ENCODE results near the gene PRAME.

Gene PRAME

GRCh38 chr22:22550789-22551434 is 8.2 kb downstream of the PRAME start:
- TF ChIP-seq NFIC (IDR thresholded peaks at IDR 0.05) (no peak), USF1 (IDR thresholded peaks at IDR 0.05) (no peak), EGR1 (IDR thresholded peaks at IDR 0.05) (no peak), EP300 (IDR thresholded peaks at IDR 0.05; ENCODE audit: borderline replicate concordance) (no peak), TEAD4 (IDR thresholded peaks at IDR 0.05) (no peak), TCF12 (IDR thresholded peaks at IDR 0.05; ENCODE audit: low read depth) (no peak), YY1 (IDR thresholded peaks at IDR 0.05; ENCODE audit: low read depth) (no peak), MAX (IDR thresholded peaks at IDR 0.05) (no peak), ZBTB7A (IDR thresholded peaks at IDR 0.05; ENCODE audit: low read depth) (no peak), TAF1 (IDR thresholded peaks at IDR 0.05; ENCODE audit: low read depth) (no peak), CEBPB (IDR thresholded peaks at IDR 0.05) (no peak), CREB1 (IDR thresholded peaks at IDR 0.05; ENCODE audit: low read depth) (no peak), RAD21 (IDR thresholded peaks at IDR 0.05; ENCODE audit: low read depth) (no peak), FOXM1 (IDR thresholded peaks at IDR 0.05; ENCODE audit: borderline replicate concordance, low read depth) (no peak), REST (IDR thresholded peaks at IDR 0.05; ENCODE audit: low read depth) (no peak)

GRCh38 chr22:22548910-22549309 is 10.2 kb downstream of the PRAME start:
- TF ChIP-seq MAX (IDR thresholded peaks at IDR 0.05) (no peak), EGR1 (IDR thresholded peaks at IDR 0.05) (no peak), REST (IDR thresholded peaks at IDR 0.05; ENCODE audit: low read depth) (no peak), TCF12 (IDR thresholded peaks at IDR 0.05; ENCODE audit: low read depth) (no peak), YY1 (IDR thresholded peaks at IDR 0.05; ENCODE audit: low read depth) (no peak), TEAD4 (IDR thresholded peaks at IDR 0.05) (no peak), EP300 (IDR thresholded peaks at IDR 0.05; ENCODE audit: borderline replicate concordance) (no peak), CEBPB (IDR thresholded peaks at IDR 0.05) (no peak), FOXM1 (IDR thresholded peaks at IDR 0.05; ENCODE audit: borderline replicate concordance, low read depth) (no peak), ZBTB7A (IDR thresholded peaks at IDR 0.05; ENCODE audit: low read depth) (no peak)

GRCh38 chr22:22548317-22548716 is 10.7 kb downstream of the PRAME start:
- TF ChIP-seq REST (IDR thresholded peaks at IDR 0.05; ENCODE audit: low read depth) (no peak), EGR1 (IDR thresholded peaks at IDR 0.05) (no peak), YY1 (IDR thresholded peaks at IDR 0.05; ENCODE audit: low read depth) (no peak), EP300 (IDR thresholded peaks at IDR 0.05; ENCODE audit: borderline replicate concordance) (no peak), CEBPB (IDR thresholded peaks at IDR 0.05) (no peak), NFIC (IDR thresholded peaks at IDR 0.05) (no peak), ZBTB7A (IDR thresholded peaks at IDR 0.05; ENCODE audit: low read depth) (no peak), MAX (IDR thresholded peaks at IDR 0.05) (no peak), FOXM1 (IDR thresholded peaks at IDR 0.05; ENCODE audit: borderline replicate concordance, low read depth) (no peak)

- TF ChIP-seq FOXM1 (IDR thresholded peaks at IDR 0.05; ENCODE audit: borderline replicate concordance, low read depth), result no peak
These were observed 11.3 kb downstream of the PRAME start for GRCh38 chr22:22547692-22548300.

- TF ChIP-seq TCF12 (IDR thresholded peaks at IDR 0.05; ENCODE audit: low read depth), result no peak
- TF ChIP-seq EP300 (IDR thresholded peaks at IDR 0.05; ENCODE audit: borderline replicate concordance), result no peak
- TF ChIP-seq RAD21 (IDR thresholded peaks at IDR 0.05; ENCODE audit: low read depth), result no peak
These were observed 11.8 kb downstream of the PRAME start for GRCh38 chr22:22547226-22547625.

All from Ishikawa (cell line).